SK-N-SH treated with all-trans-retinoic acid at 6 μM for 48 hours (cell line): Measurements from ENCODE around the gene FGF4.

ENCODE experiments used
- ATAC-seq: fragments of 200-7000 bp; cut with Tn5 transposase; 3 replicates; pipeline ENCODE4 v1.9.1; 2020; ENCODE audit warnings: mild to moderate bottlenecking, moderate library complexity
- ARNTL ChIP-seq: fragments of 450-650 bp; formaldehyde crosslinking; IDR thresholded peaks from 2 replicates; pipeline ENCODE4 v1.5.0; 2020; ENCODE audit warnings: low read depth, mild to moderate bottlenecking, moderate library complexity, borderline replicate concordance
- BACH2 ChIP-seq: fragments of 250-450 bp; sonication (Bioruptor Pico); IDR thresholded peaks from 2 replicates; pipeline ENCODE4 v1.9.0; 2021; ENCODE audit warnings: mild to moderate bottlenecking, borderline replicate concordance
- CREB5 ChIP-seq: fragments of 250-450 bp; sonication (Bioruptor Pico); IDR thresholded peaks from 2 replicates; pipeline ENCODE4 v1.5.1; 2020; ENCODE audit warnings: low read depth, mild to moderate bottlenecking, moderate library complexity
- CSDC2 ChIP-seq: fragments of 250-450 bp; sonication (Bioruptor Pico); IDR thresholded peaks from 2 replicates; pipeline ENCODE4 v1.5.0; 2020; ENCODE audit warnings: mild to moderate bottlenecking, moderate library complexity
- ESRRG ChIP-seq: fragments of 250-450 bp; sonication (Bioruptor Pico); IDR thresholded peaks from 2 replicates; pipeline ENCODE4 v1.6.1; 2021; ENCODE audit warnings: mild to moderate bottlenecking
- GLIS3 ChIP-seq: fragments of 250-450 bp; sonication (Bioruptor Pico); IDR thresholded peaks from 2 replicates; pipeline ENCODE4 v1.5.0; 2020; ENCODE audit warnings: mild to moderate bottlenecking, moderate library complexity
- ISL1 ChIP-seq: fragments of 250-450 bp; sonication (Bioruptor Pico); IDR thresholded peaks from 2 replicates; pipeline ENCODE4 v2.1.2; 2022; ENCODE audit warnings: mild to moderate bottlenecking, moderate library complexity
- OSR1 ChIP-seq: fragments of 250-450 bp; sonication (Bioruptor Pico); IDR thresholded peaks from 2 replicates; pipeline ENCODE4 v1.8.0; 2022; ENCODE audit warnings: moderate library complexity, mild to moderate bottlenecking, inconsistent platforms
- PPARA ChIP-seq: fragments of 250-450 bp; sonication (Bioruptor Pico); IDR thresholded peaks from 2 replicates; pipeline ENCODE4 v1.5.0; 2020; ENCODE audit warnings: mild to moderate bottlenecking, borderline replicate concordance
- RARB ChIP-seq: fragments of 250-450 bp; sonication (Bioruptor Pico); IDR thresholded peaks from 2 replicates; pipeline ENCODE4 v1.8.0; 2021; ENCODE audit warnings: mild to moderate bottlenecking, moderate library complexity
- SNAI2 ChIP-seq: fragments of 250-450 bp; sonication (Bioruptor Pico); IDR thresholded peaks from 2 replicates; pipeline ENCODE4 v1.5.0; 2020; ENCODE audit warnings: mild to moderate bottlenecking, moderate library complexity
- TCF4 ChIP-seq: fragments of 250-450 bp; sonication (Bioruptor Pico); IDR thresholded peaks from 2 replicates; pipeline ENCODE4 v1.8.0; 2021; ENCODE audit warnings: mild to moderate bottlenecking, moderate library complexity, borderline replicate concordance
- TOX ChIP-seq: fragments of 250-450 bp; sonication (Bioruptor Pico); IDR thresholded peaks from 2 replicates; pipeline ENCODE4 v1.8.0; 2021; ENCODE audit warnings: mild to moderate bottlenecking, moderate library complexity, borderline replicate concordance
- TSHZ2 ChIP-seq: fragments of 250-450 bp; sonication (Bioruptor Pico); IDR thresholded peaks from 2 replicates; pipeline ENCODE4 v1.5.0; 2020; ENCODE audit warnings: mild to moderate bottlenecking, moderate library complexity
- ZC3H10 ChIP-seq: fragments of 250-450 bp; sonication (Bioruptor Pico); IDR thresholded peaks from 2 replicates; pipeline ENCODE4 v1.5.1; 2021; ENCODE audit warnings: mild to moderate bottlenecking, moderate library complexity
- ZFP3 ChIP-seq: fragments of 250-450 bp; sonication (Bioruptor Pico); IDR thresholded peaks from 2 replicates; pipeline ENCODE4 v1.5.0; 2020; ENCODE audit warnings: mild to moderate bottlenecking, moderate library complexity
- ZNF565 ChIP-seq: fragments of 450-650 bp; formaldehyde crosslinking; conservative IDR thresholded peaks from 2 replicates; pipeline ENCODE4 v1.5.0; 2020; ENCODE audit warnings: low read depth, mild to moderate bottlenecking, moderate library complexity
- ZNF70 ChIP-seq: fragments of 450-650 bp; formaldehyde crosslinking; IDR thresholded peaks from 2 replicates; pipeline ENCODE4 v1.5.0; 2020; ENCODE audit warnings: mild to moderate bottlenecking, moderate library complexity
- TF ChIP-seq, protein P1 (sequence below): fragments of 250-450 bp; sonication (Bioruptor Pico); IDR thresholded peaks from 2 replicates; pipeline ENCODE4 v1.5.1; 2021; ENCODE audit warnings: mild to moderate bottlenecking, moderate library complexity
- TF ChIP-seq, protein P2 (sequence below): fragments of 250-450 bp; sonication (Bioruptor Pico); IDR thresholded peaks from 2 replicates; pipeline ENCODE4 v1.8.0; 2021; ENCODE audit warnings: low read depth, mild to moderate bottlenecking, moderate library complexity, borderline replicate concordance
- TF ChIP-seq, protein P3 (sequence below): fragments of 250-450 bp; sonication (Bioruptor Pico); IDR thresholded peaks from 2 replicates; pipeline ENCODE4 v1.8.0; 2020; ENCODE audit warnings: mild to moderate bottlenecking, moderate library complexity, borderline replicate concordance

Gene FGF4

GRCh38 chr11:69726481-69726880 is 48.7 kb downstream of the FGF4 start:
- no peak for TF ChIP-seq ZC3H10 (CRISPR knock-in tag)
- no peak for TF ChIP-seq ARNTL
- no peak for TF ChIP-seq GLIS3 (CRISPR knock-in tag)
- no peak for TF ChIP-seq BACH2 (CRISPR knock-in tag)
- no peak for TF ChIP-seq CSDC2 (CRISPR knock-in tag)
- no peak for TF ChIP-seq PPARA (CRISPR knock-in tag)
- no peak for TF ChIP-seq ISL1 (CRISPR knock-in tag)
- no peak for TF ChIP-seq TSHZ2
- TF ChIP-seq, protein P1, sequence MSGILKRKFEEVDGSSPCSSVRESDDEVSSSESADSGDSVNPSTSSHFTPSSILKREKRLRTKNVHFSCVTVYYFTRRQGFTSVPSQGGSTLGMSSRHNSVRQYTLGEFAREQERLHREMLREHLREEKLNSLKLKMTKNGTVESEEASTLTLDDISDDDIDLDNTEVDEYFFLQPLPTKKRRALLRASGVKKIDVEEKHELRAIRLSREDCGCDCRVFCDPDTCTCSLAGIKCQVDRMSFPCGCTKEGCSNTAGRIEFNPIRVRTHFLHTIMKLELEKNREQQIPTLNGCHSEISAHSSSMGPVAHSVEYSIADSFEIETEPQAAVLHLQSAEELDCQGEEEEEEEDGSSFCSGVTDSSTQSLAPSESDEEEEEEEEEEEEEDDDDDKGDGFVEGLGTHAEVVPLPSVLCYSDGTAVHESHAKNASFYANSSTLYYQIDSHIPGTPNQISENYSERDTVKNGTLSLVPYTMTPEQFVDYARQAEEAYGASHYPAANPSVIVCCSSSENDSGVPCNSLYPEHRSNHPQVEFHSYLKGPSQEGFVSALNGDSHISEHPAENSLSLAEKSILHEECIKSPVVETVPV (CRISPR knock-in tag), result no peak
- TF ChIP-seq, protein P2, sequence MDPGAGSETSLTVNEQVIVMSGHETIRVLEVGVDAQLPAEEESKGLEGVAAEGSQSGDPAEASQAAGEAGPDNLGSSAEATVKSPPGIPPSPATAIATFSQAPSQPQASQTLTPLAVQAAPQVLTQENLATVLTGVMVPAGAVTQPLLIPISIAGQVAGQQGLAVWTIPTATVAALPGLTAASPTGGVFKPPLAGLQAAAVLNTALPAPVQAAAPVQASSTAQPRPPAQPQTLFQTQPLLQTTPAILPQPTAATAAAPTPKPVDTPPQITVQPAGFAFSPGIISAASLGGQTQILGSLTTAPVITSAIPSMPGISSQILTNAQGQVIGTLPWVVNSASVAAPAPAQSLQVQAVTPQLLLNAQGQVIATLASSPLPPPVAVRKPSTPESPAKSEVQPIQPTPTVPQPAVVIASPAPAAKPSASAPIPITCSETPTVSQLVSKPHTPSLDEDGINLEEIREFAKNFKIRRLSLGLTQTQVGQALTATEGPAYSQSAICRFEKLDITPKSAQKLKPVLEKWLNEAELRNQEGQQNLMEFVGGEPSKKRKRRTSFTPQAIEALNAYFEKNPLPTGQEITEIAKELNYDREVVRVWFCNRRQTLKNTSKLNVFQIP (CRISPR knock-in tag), result no peak
- TF ChIP-seq CREB5 (CRISPR knock-in tag), result no peak
- no peak for TF ChIP-seq SNAI2 (CRISPR knock-in tag)
- no peak for TF ChIP-seq ESRRG (CRISPR knock-in tag)
- TF ChIP-seq RARB (CRISPR knock-in tag), result no peak
- TF ChIP-seq ZNF565 (CRISPR knock-in tag), result no peak
- TF ChIP-seq TCF4, result no peak
- TF ChIP-seq ZFP3 (CRISPR knock-in tag), result no peak
- no peak for TF ChIP-seq TOX
- no peak for TF ChIP-seq ZNF70 (CRISPR knock-in tag)
- TF ChIP-seq OSR1 (CRISPR knock-in tag), result no peak
- ATAC-seq, result no peak

DNA sequence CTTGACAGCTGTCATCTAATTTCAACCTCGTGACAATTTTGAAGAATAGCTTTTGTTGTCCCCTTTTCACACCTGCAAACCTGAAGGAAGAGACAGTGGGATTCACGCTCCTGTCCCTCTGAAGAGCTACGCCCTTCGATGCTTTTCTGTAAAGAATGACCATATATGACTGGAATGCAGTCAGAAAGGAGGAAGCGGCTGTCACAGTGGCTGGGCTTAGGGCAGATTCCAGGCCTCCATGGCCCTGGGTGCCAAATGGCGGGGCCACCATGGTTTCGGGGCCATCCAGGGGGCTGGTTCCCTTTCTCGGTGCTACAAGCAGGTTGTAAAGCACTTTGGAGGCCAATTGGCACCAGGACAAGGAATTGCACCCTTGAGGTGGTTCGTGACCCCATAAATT is 49.1 kb downstream of the FGF4 start:
- no peak for ATAC-seq
- TF ChIP-seq ZNF70 (CRISPR knock-in tag) (no peak), ISL1 (CRISPR knock-in tag) (no peak), SNAI2 (CRISPR knock-in tag) (no peak), BACH2 (CRISPR knock-in tag) (no peak), TOX (no peak), ZNF565 (CRISPR knock-in tag) (no peak), PPARA (CRISPR knock-in tag) (no peak), TSHZ2 (no peak)
- TF ChIP-seq, protein P3, sequence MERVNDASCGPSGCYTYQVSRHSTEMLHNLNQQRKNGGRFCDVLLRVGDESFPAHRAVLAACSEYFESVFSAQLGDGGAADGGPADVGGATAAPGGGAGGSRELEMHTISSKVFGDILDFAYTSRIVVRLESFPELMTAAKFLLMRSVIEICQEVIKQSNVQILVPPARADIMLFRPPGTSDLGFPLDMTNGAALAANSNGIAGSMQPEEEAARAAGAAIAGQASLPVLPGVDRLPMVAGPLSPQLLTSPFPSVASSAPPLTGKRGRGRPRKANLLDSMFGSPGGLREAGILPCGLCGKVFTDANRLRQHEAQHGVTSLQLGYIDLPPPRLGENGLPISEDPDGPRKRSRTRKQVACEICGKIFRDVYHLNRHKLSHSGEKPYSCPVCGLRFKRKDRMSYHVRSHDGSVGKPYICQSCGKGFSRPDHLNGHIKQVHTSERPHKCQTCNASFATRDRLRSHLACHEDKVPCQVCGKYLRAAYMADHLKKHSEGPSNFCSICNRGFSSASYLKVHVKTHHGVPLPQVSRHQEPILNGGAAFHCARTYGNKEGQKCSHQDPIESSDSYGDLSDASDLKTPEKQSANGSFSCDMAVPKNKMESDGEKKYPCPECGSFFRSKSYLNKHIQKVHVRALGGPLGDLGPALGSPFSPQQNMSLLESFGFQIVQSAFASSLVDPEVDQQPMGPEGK (CRISPR knock-in tag), result no peak
- TF ChIP-seq, all 23 proteins: peak for 0
